ENCODE data around the gene INPP5D. TPM values are rescaled to one million over a fixed set of nuclear protein-coding genes. Genes with fewer than 3 reads are reported as not detected.

INPP5D gene
- total RNA-seq, 1 experiment from 2014 or later: 12.7 TPM

DNA sequence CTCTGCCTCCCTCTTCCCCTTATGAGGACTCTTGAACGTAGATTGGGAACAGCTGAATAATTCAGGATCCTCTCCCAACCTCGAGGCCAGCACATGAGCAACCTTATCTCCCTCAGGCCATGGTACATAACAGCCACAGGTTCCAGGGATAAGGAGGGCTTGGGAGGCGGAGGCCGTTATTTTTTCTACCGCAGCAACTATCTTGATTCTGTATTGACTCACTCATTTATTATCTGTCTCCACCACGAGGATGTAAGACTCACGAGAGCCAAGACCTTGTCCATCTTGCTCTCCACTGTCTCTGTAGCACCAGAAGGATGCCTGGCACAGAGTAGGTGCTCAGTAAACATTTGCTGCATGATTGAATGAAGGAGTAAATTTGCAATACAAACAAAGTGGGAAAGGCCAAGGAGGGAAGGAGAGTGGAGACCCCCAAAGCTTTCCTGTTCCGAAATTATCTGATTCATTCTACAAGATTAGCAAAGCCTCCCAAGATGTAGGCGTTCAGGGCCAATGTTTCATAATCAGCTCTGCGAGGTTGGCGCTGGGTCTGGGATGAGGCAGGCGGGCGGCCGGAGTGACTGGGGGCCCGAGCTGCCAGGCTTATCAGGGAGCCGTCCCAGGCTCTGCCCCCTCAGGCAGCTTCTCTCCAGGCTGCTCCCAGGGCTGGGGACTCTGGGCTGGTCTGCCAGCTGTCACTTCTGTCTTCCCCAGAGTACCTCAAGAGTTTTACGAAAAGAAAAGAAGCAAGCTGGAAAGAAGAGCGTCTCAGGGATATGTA is 31.6 kb downstream of the INPP5D start:
- no peak overlapping the region for H2BK5ac ChIP-seq (ENCODE audit: insufficient read length, low read length)
- H2BK15ac ChIP-seq (ENCODE audit: low read depth, low read length): no peak overlapping the region
- no peaks in the 10 kb centered on the region for H3K79me2 ChIP-seq (ENCODE audit: insufficient read depth, low read length)
- H3K27me3 Mint-ChIP-seq (ENCODE audit: low read depth): no peaks in the 10 kb centered on the region; the same call in 1 of the 2 replicates
- no peaks in the 10 kb centered on the region for H3K23me2 ChIP-seq (ENCODE audit: insufficient read length, low read depth, low read length, poor library complexity, severe bottlenecking)
- peaks cover 9 to 14% of the 10 kb centered on the region in 2 experiments for H3K4me1 Mint-ChIP-seq
- no peak for DNase-seq
- no peak overlapping the region for H2AK5ac ChIP-seq (ENCODE audit: insufficient read length, low read length)
- no peaks in the 10 kb centered on the region for H4K20me1 ChIP-seq (ENCODE audit: control insufficient read depth, insufficient read depth, insufficient read length)
- no peaks in the 10 kb centered on the region for H3K36me3 Mint-ChIP-seq (ENCODE audit: insufficient read depth in 1 of 3, low read depth in 3 of 3)
- no peak overlapping the region for H3K27ac ChIP-seq (ENCODE audit: insufficient read length, low read depth, low read length)
- H3K9me3 ChIP-seq (ENCODE audit: control insufficient read depth, low read depth, low read length): no peaks in the 10 kb centered on the region
- no peak overlapping the region for H4K8ac ChIP-seq (replicated peaks; ENCODE audit: insufficient read length, low read depth, low read length)
- no peaks in the 10 kb centered on the region for H3K27me3 ChIP-seq (ENCODE audit: insufficient read depth, low read length)
- H2BK12ac ChIP-seq (ENCODE audit: insufficient read length, low read depth, low read length): no peak overlapping the region
- H2BK20ac ChIP-seq (ENCODE audit: low read depth, low read length, poor library complexity, severe bottlenecking): no peak overlapping the region
- no peak overlapping the region for H3K56ac ChIP-seq (ENCODE audit: insufficient read length, low read depth, low read length)
- no peak overlapping the region for H3K14ac ChIP-seq (ENCODE audit: insufficient read depth, low read length)
- no peak overlapping the region for H3K18ac ChIP-seq (ENCODE audit: insufficient read length, low read depth, low read length)
- H4K91ac ChIP-seq (ENCODE audit: insufficient read length, low read depth, low read length): no peak overlapping the region
- TF ChIP-seq CTCF (conservative IDR thresholded peaks at IDR 0.05): no peak
- H2BK120ac ChIP-seq (ENCODE audit: low read depth, low read length, poor library complexity, severe bottlenecking): no peak overlapping the region
- no CpG with 5 or more reads among the region's 18 CpGs for WGBS (ENCODE audit: extremely low coverage, insufficient read length, low lambda C conversion rate)
- no peak overlapping the region for H3T11ph ChIP-seq (ENCODE audit: low read length)
- no peak overlapping the region for H3K23ac ChIP-seq (ENCODE audit: insufficient read length, low read depth, low read length)
- no peak overlapping the region for H3K4ac ChIP-seq (ENCODE audit: low read depth, low read length)
- H3K4me3 Mint-ChIP-seq: no peak overlapping the region
- no peak overlapping the region for H2AFZ ChIP-seq (ENCODE audit: low read length)
- H3K9me3 Mint-ChIP-seq: no peaks in the 10 kb centered on the region
- peaks cover 3% of the 10 kb centered on the region; the same call in 1 of the 2 replicates for H3K4me1 ChIP-seq (ENCODE audit: insufficient read depth, low read length)
- H3K79me1 ChIP-seq (ENCODE audit: insufficient read depth, low read depth, low read length, poor library complexity, severe bottlenecking): no peaks in the 10 kb centered on the region
- H4K5ac ChIP-seq (ENCODE audit: insufficient read length, low read depth, low read length): no peak overlapping the region
- no peak overlapping the region for H3K4me2 ChIP-seq (ENCODE audit: insufficient read depth, insufficient read length, low read length)
- H3K27ac Mint-ChIP-seq: no peak overlapping the region
- H3K9ac ChIP-seq (ENCODE audit: extremely low read depth, insufficient read length, low read length): no peak overlapping the region
